ENCODE data around the gene NDUFB7.

The NDUFB7 gene

GRCh38 chr19:14526423-14526822 lies 45.4 kb downstream of the NDUFB7 start:
- H3K27ac Mint-ChIP-seq: no peak overlapping the region
- H3K4me3 Mint-ChIP-seq: no peak overlapping the region
- H3K4me1 Mint-ChIP-seq: peaks cover 48% of the 10 kb centered on the region
- no peaks in the 10 kb centered on the region for H3K9me3 Mint-ChIP-seq
- no peak for DNase-seq
- TF ChIP-seq CTCF (IDR thresholded peaks at IDR 0.05): no peak
- H3K27me3 Mint-ChIP-seq (ENCODE audit: low read depth, poor library complexity): no peaks in the 10 kb centered on the region
- no peaks in the 10 kb centered on the region for H3K36me3 Mint-ChIP-seq (ENCODE audit: low read depth)

GRCh38 chr19:14525729-14526128 lies 46.1 kb downstream of the NDUFB7 start:
- Mint-ChIP-seq H3K27ac (peak overlapping the region; percentile 30), H3K36me3 (ENCODE audit: low read depth) (no peaks in the 10 kb centered on the region), H3K4me1 (peaks cover 45% of the 10 kb centered on the region), H3K4me3 (no peak overlapping the region), H3K9me3 (no peaks in the 10 kb centered on the region), H3K27me3 (ENCODE audit: low read depth, poor library complexity) (no peaks in the 10 kb centered on the region)
- no peak for TF ChIP-seq CTCF (IDR thresholded peaks at IDR 0.05)
- DNase-seq: no peak

GRCh38 chr19:14520543-14520942 lies 51.3 kb downstream of the NDUFB7 start:
- Mint-ChIP-seq H3K27me3 (ENCODE audit: low read depth, poor library complexity) (peaks cover 3% of the 10 kb centered on the region), H3K36me3 (ENCODE audit: low read depth) (peaks cover 13% of the 10 kb centered on the region), H3K4me1 (peaks cover 59% of the 10 kb centered on the region), H3K9me3 (no peaks in the 10 kb centered on the region), H3K27ac (no peak overlapping the region), H3K4me3 (no peak overlapping the region)
- no peak for DNase-seq
- TF ChIP-seq CTCF (IDR thresholded peaks at IDR 0.05): no peak

GRCh38 chr19:14519860-14520407 lies 51.9 kb downstream of the NDUFB7 start:
- H3K27ac Mint-ChIP-seq: no peak overlapping the region
- H3K9me3 Mint-ChIP-seq: no peaks in the 10 kb centered on the region
- peaks cover 19% of the 10 kb centered on the region for H3K36me3 Mint-ChIP-seq (ENCODE audit: low read depth)
- no peak for TF ChIP-seq CTCF (IDR thresholded peaks at IDR 0.05)
- no peak for DNase-seq
- peaks cover 3% of the 10 kb centered on the region for H3K27me3 Mint-ChIP-seq (ENCODE audit: low read depth, poor library complexity)
- H3K4me3 Mint-ChIP-seq: peak overlapping the region; percentile 59
- H3K4me1 Mint-ChIP-seq: peaks cover 62% of the 10 kb centered on the region

- peak overlapping the region; percentile 59 for H3K4me3 Mint-ChIP-seq
- H3K4me1 Mint-ChIP-seq: peaks cover 68% of the 10 kb centered on the region
- H3K36me3 Mint-ChIP-seq (ENCODE audit: low read depth): peaks cover 25% of the 10 kb centered on the region
- no peak overlapping the region for H3K27ac Mint-ChIP-seq
- no peak for DNase-seq
- peaks cover 3% of the 10 kb centered on the region for H3K27me3 Mint-ChIP-seq (ENCODE audit: low read depth, poor library complexity)
- H3K9me3 Mint-ChIP-seq: no peaks in the 10 kb centered on the region
- no peak for TF ChIP-seq CTCF (IDR thresholded peaks at IDR 0.05)
Observed at GRCh38 chr19:14519245-14519859, 52.5 kb downstream of the NDUFB7 start.
